Neural progenitor cell (in vitro differentiated cells): ENCODE measurements around the gene IL5. TPM values are rescaled to one million over a fixed set of nuclear protein-coding genes. Genes with fewer than 3 reads are reported as not detected.

ENCODE experiments used
- DNase-seq: peaks from one replicate; pipeline ENCODE4 v3.0.0-alpha.2; 2016; ENCODE audit warnings: low spot score
- H2AFZ ChIP-seq: fragments of 200-600 bp; sonication (generic); replicated peaks from 2 replicates; pipeline ENCODE4 v1.6.1; 2016; ENCODE audit warnings: antibody characterized with exemption
- H3F3A ChIP-seq: fragments of 200-600 bp; sonication (generic); 2 replicates; pipeline ENCODE4 v1.6.1; 2016; ENCODE audit warnings: antibody characterized with exemption, low read depth
- H3K27ac ChIP-seq: fragments of 200-600 bp; sonication (generic); 2 replicates; pipeline ENCODE4 v1.5.1; 2016; ENCODE audit warnings: mild to moderate bottlenecking
- H3K27me3 ChIP-seq: fragments of 200-600 bp; sonication (generic); 2 replicates; pipeline ENCODE4 v1.6.1; 2016; ENCODE audit warnings: mild to moderate bottlenecking, moderate library complexity
- H3K36me3 ChIP-seq: fragments of 200-600 bp; sonication (generic); 2 replicates; pipeline ENCODE4 v1.5.1; 2016
- H3K4me1 ChIP-seq: fragments of 200-600 bp; sonication (generic); 2 replicates; pipeline ENCODE4 v1.6.1; 2016; ENCODE audit warnings: mixed run types
- H3K4me2 ChIP-seq: fragments of 200-600 bp; sonication (generic); 2 replicates; pipeline ENCODE4 v1.6.1; 2016
- H3K4me3 ChIP-seq: fragments of 200-600 bp; sonication (generic); 2 replicates; pipeline ENCODE4 v1.5.1; 2016
- H3K79me2 ChIP-seq: fragments of 200-600 bp; sonication (generic); 2 replicates; pipeline ENCODE4 v1.6.1; 2016; ENCODE audit warnings: low read depth
- H3K9ac ChIP-seq: fragments of 200-600 bp; sonication (generic); 2 replicates; pipeline ENCODE4 v1.6.1; 2016
- H3K9me3 ChIP-seq: fragments of 200-600 bp; sonication (generic); 2 replicates; pipeline ENCODE4 v1.5.1; 2016; ENCODE audit warnings: low read depth
- H4K20me1 ChIP-seq: fragments of 200-600 bp; sonication (generic); 2 replicates; pipeline ENCODE4 v1.6.1; 2016; ENCODE audit warnings: low read depth
- H3K27ac Mint-ChIP-seq: 3 replicates; pipeline ENCODE4 v1.8.0; 2021; ENCODE audit warnings: mixed read lengths
- H3K27me3 Mint-ChIP-seq: 2 replicates; pipeline ENCODE4 v1.8.0; 2022; ENCODE audit warnings: low read depth, mild to moderate bottlenecking, inconsistent platforms, moderate library complexity, mixed read lengths; ENCODE audit not compliant: insufficient read depth
- H3K36me3 Mint-ChIP-seq: 3 replicates; pipeline ENCODE4 v1.8.0; 2021; ENCODE audit warnings: mixed read lengths
- H3K4me1 Mint-ChIP-seq: 3 replicates; pipeline ENCODE4 v1.8.0; 2021; ENCODE audit warnings: mixed read lengths
- H3K4me3 Mint-ChIP-seq: 3 replicates; pipeline ENCODE4 v1.8.0; 2021; ENCODE audit warnings: mild to moderate bottlenecking, moderate library complexity, mixed read lengths
- H3K9me3 Mint-ChIP-seq: 3 replicates; pipeline ENCODE4 v1.8.0; 2020; ENCODE audit warnings: mixed read lengths
- EZH2 ChIP-seq: fragments of 200-600 bp; sonication (generic); IDR thresholded peaks from 2 replicates; pipeline ENCODE4 v1.6.1; 2017; ENCODE audit warnings: antibody characterized with exemption, mild to moderate bottlenecking, moderate library complexity
- EZH2phosphoT487 ChIP-seq: fragments of 200-600 bp; sonication (generic); IDR thresholded peaks from 2 replicates; pipeline ENCODE4 v1.6.1; 2017; ENCODE audit warnings: antibody characterized with exemption
- total RNA-seq: library from RNA; depleted of rRNA; stranded (reverse); fragments of >200 nt; gene quantifications from 2 replicates; pipeline ENCODE4 v1.2.3, GENCODE V29; 2015; ENCODE audit warnings: low replicate concordance
- TF ChIP-seq, protein P1 (sequence below): fragments of 200-600 bp; sonication (generic); IDR thresholded peaks from 2 replicates; pipeline ENCODE4 v1.5.1; 2017; ENCODE audit warnings: antibody characterized with exemption, mild to moderate bottlenecking

Gene IL5
- total RNA-seq, 1 donor from 2014 or later: not detected

DNA sequence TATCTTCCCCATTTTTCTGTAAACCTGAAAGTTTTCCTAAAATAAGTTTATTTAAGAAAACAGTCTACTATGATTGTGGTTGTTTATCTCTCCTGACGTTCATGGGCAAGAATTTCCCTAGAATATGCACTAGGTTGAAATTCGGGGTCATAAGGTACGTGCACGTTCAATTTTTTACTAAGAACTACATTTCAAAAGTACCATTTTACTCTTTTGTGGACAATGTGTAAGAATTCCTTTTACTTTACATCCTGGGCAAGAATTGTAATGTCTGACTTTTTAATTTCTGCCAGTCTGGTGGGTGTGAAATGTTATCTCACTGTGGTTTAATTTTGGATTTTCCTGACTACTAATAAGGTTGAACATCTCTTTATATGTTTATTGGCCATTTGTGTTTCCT lies 12.4 kb downstream of the IL5 start:
- H3K9ac ChIP-seq: no peak overlapping the region
- Mint-ChIP-seq H3K27me3 (peaks cover 4% of the 10 kb centered on the region), H3K4me1 (peaks cover 2% of the 10 kb centered on the region)

DNA sequence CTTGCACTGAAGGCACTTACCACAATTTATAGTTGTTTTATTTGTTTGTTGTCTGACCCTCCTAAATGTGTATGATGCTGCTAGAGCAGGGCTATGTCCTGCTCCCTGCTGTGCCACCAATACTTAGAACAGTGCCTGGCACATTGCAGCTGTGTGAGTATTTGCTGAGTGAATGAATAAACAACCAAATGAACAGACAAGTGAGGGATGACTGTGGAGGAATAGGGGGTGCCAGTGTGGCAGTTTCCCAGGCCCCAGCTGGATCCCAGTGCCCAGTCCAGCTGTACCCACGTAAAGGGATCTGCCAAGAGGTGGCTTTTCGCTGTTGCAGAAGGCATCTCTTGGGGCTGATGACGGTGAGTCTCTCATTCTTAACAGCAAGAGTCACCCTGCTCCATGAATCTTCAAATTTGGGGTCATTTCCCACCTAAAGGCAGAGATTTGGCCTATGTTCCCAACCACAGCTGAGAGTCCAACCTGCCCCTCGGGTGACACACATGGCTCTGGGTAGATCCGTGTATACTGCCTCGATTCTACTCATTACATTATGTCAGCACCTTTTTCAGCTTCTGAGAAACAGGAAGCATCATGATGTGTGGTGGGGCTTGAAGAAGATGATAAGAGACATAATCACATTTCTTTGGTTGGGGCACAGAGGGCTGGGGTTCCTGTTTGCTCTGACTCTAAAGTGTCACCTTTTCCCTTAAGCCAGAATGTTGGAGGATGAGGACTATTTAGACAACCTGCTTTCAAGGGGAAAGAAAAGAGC lies 14.3 kb downstream of the IL5 start:
- H3K27me3 ChIP-seq: peaks cover 6% of the 10 kb centered on the region
- H3K9me3 ChIP-seq: no peaks in the 10 kb centered on the region
- H3K27ac Mint-ChIP-seq: no peak overlapping the region
- no peak overlapping the region for H3K4me2 ChIP-seq
- no peak for DNase-seq
- no peak overlapping the region for H3K27ac ChIP-seq
- H3K4me3 Mint-ChIP-seq: no peak overlapping the region
- no peaks in the 10 kb centered on the region for H3K9me3 Mint-ChIP-seq
- TF ChIP-seq, protein P1, sequence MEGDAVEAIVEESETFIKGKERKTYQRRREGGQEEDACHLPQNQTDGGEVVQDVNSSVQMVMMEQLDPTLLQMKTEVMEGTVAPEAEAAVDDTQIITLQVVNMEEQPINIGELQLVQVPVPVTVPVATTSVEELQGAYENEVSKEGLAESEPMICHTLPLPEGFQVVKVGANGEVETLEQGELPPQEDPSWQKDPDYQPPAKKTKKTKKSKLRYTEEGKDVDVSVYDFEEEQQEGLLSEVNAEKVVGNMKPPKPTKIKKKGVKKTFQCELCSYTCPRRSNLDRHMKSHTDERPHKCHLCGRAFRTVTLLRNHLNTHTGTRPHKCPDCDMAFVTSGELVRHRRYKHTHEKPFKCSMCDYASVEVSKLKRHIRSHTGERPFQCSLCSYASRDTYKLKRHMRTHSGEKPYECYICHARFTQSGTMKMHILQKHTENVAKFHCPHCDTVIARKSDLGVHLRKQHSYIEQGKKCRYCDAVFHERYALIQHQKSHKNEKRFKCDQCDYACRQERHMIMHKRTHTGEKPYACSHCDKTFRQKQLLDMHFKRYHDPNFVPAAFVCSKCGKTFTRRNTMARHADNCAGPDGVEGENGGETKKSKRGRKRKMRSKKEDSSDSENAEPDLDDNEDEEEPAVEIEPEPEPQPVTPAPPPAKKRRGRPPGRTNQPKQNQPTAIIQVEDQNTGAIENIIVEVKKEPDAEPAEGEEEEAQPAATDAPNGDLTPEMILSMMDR: no peak
- TF ChIP-seq EZH2 (no peak), EZH2phosphoT487 (no peak)
- H3K36me3 Mint-ChIP-seq: no peaks in the 10 kb centered on the region
- no peak overlapping the region for H3K4me3 ChIP-seq
- no peaks in the 10 kb centered on the region for H3K36me3 ChIP-seq
- H3F3A ChIP-seq: no peaks in the 10 kb centered on the region
- no peak overlapping the region for H2AFZ ChIP-seq
- peaks cover 2% of the 10 kb centered on the region for H3K4me1 Mint-ChIP-seq
- no peaks in the 10 kb centered on the region for H3K4me1 ChIP-seq
- H3K9ac ChIP-seq: no peak overlapping the region
- H3K79me2 ChIP-seq: no peaks in the 10 kb centered on the region
- H4K20me1 ChIP-seq: no peaks in the 10 kb centered on the region
- H3K27me3 Mint-ChIP-seq: peaks cover 2% of the 10 kb centered on the region

More for the DNA sequence above, 12.4 kb downstream of the IL5 start:
- no peaks in the 10 kb centered on the region for H3K36me3 Mint-ChIP-seq
- no peak overlapping the region for H3K4me3 Mint-ChIP-seq
- TF ChIP-seq, protein P1: no peak
- TF ChIP-seq EZH2 (no peak), EZH2phosphoT487 (no peak)
- peaks cover 25% of the 10 kb centered on the region for H3K27me3 ChIP-seq
- no peaks in the 10 kb centered on the region for H3K79me2 ChIP-seq
- no peaks in the 10 kb centered on the region for H3K4me1 ChIP-seq
- H4K20me1 ChIP-seq: no peaks in the 10 kb centered on the region
- no peaks in the 10 kb centered on the region for H3K9me3 Mint-ChIP-seq
- no peak overlapping the region for H2AFZ ChIP-seq
- H3K4me3 ChIP-seq: no peak overlapping the region
- no peak overlapping the region for H3K27ac Mint-ChIP-seq
- no peaks in the 10 kb centered on the region for H3K36me3 ChIP-seq
- DNase-seq: no peak
- no peaks in the 10 kb centered on the region for H3K9me3 ChIP-seq
- H3K4me2 ChIP-seq: no peak overlapping the region
- no peaks in the 10 kb centered on the region for H3F3A ChIP-seq
- H3K27ac ChIP-seq: no peak overlapping the region

DNA sequence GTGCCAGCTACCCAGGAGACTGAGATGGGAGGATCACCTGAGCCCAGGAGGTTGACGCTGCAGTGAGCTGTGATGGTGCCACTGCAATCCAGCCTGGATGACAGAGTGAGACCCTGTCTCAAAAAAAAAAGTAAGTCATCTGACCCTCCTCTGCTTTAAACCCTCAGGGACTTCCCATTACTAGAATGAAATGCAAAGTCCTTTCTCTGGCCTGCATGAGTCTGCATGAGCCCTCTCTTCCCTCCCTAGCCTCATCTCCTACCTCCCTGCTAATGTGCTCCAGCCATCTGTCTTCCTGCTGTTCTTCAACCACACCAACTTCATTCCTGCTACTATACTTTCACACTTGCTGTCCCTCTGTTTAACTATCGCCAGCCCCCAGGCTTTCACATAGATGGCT lies 15.3 kb downstream of the IL5 start:
- TF ChIP-seq EZH2phosphoT487: no peak
- TF ChIP-seq, protein P1: no peak
- TF ChIP-seq EZH2: no peak
- no peak overlapping the region for H3K4me3 ChIP-seq
- H4K20me1 ChIP-seq: no peaks in the 10 kb centered on the region
- no peak for DNase-seq
- no peaks in the 10 kb centered on the region for H3K36me3 ChIP-seq
- H3K4me2 ChIP-seq: no peak overlapping the region
- no peaks in the 10 kb centered on the region for H3K27me3 ChIP-seq
- no peaks in the 10 kb centered on the region for H3K9me3 ChIP-seq
- no peak overlapping the region for H3K27ac ChIP-seq
- Mint-ChIP-seq H3K9me3 (no peaks in the 10 kb centered on the region), H3K4me3 (no peak overlapping the region), H3K27me3 (peaks cover 2% of the 10 kb centered on the region), H3K27ac (no peak overlapping the region), H3K4me1 (peaks cover 2% of the 10 kb centered on the region), H3K36me3 (no peaks in the 10 kb centered on the region)
- H2AFZ ChIP-seq: no peak overlapping the region
- no peak overlapping the region for H3K9ac ChIP-seq
- H3K4me1 ChIP-seq: no peaks in the 10 kb centered on the region
- no peaks in the 10 kb centered on the region for H3K79me2 ChIP-seq
- H3F3A ChIP-seq: no peaks in the 10 kb centered on the region
